Suprapubic skin (tissue), 3 donors: Measurements from ENCODE around the gene RHEX.

ENCODE experiments used
- EP300 ChIP-seq: sonication (generic); formaldehyde crosslinking; IDR thresholded peaks from one replicate; pipeline ENCODE4 v1.6.1; 2017; ENCODE audit warnings: antibody characterized with exemption
- TF ChIP-seq, protein P1 (sequence below), 2 donors: fragments of 200-600 bp in 1 of 2; fragments of 450-650 bp in 1 of 2; sonication (generic) in 1 of 2; IDR thresholded peaks; one replicate each; pipeline ENCODE4 v1.5.1; 2016 to 2019; ENCODE audit warnings: antibody characterized with exemption in 2 of 2, mild to moderate bottlenecking in 1 of 2, moderate library complexity in 1 of 2

DNA sequence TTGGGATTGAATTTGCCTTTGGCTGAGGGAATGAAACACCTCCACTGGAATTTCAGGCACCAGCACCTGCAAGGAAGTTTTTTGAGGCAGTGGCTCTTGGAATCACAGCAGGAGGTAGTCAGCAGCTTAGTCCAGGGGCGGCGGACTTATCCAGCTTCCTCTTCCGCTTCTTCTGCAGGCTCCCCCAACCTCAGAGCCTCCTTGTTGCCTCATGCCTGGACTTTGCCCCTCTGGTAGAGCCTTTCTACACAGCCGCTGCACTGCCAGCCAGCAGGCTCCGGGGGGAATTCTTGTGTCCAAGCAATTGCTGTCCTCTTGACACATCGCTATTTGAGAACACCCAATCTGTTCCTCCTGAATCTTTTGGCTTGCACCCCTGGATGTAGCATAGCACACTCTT is 4.4 kb upstream of the RHEX start:
- TF ChIP-seq, protein P1, sequence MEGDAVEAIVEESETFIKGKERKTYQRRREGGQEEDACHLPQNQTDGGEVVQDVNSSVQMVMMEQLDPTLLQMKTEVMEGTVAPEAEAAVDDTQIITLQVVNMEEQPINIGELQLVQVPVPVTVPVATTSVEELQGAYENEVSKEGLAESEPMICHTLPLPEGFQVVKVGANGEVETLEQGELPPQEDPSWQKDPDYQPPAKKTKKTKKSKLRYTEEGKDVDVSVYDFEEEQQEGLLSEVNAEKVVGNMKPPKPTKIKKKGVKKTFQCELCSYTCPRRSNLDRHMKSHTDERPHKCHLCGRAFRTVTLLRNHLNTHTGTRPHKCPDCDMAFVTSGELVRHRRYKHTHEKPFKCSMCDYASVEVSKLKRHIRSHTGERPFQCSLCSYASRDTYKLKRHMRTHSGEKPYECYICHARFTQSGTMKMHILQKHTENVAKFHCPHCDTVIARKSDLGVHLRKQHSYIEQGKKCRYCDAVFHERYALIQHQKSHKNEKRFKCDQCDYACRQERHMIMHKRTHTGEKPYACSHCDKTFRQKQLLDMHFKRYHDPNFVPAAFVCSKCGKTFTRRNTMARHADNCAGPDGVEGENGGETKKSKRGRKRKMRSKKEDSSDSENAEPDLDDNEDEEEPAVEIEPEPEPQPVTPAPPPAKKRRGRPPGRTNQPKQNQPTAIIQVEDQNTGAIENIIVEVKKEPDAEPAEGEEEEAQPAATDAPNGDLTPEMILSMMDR (IDR thresholded peaks at IDR 0.05) = no peak
- no peak for TF ChIP-seq EP300
